ENCODE data around the gene EXO1.

Gene EXO1

DNA sequence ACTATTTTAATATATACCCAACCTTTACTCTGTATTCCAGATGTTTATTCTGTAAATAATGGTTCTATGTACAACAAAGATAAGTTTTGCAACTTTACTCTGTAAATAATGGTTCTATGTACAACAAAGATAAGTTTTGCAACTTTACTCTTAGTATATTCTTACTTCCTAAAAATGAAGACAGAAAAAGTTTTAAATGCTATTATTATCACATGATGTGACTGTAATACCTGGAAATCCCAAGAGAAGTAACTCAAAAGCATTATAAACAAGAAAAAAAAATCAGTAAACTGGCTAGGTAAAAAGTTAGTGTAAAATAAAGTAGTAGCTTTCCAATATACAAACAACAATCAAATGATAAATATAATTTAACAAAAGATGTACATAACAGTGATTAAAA, 18.5 kb upstream of the EXO1 start:
- DNase-seq (ENCODE audit: low spot score) (no peak), ATAC-seq (ENCODE audit: low read depth) (no peak)
- H3K27ac ChIP-seq (ENCODE audit: poor library complexity, severe bottlenecking): no peak overlapping the region
- H3K9me3 ChIP-seq (ENCODE audit: severe bottlenecking): no peaks in the 10 kb centered on the region
- H3K4me1 ChIP-seq (ENCODE audit: insufficient read depth, poor library complexity, severe bottlenecking): no peaks in the 10 kb centered on the region
- no peak overlapping the region for H3K4me3 ChIP-seq (ENCODE audit: severe bottlenecking)
- no peaks in the 10 kb centered on the region for H3K36me3 ChIP-seq (ENCODE audit: low read depth)
- TF ChIP-seq, protein P1, sequence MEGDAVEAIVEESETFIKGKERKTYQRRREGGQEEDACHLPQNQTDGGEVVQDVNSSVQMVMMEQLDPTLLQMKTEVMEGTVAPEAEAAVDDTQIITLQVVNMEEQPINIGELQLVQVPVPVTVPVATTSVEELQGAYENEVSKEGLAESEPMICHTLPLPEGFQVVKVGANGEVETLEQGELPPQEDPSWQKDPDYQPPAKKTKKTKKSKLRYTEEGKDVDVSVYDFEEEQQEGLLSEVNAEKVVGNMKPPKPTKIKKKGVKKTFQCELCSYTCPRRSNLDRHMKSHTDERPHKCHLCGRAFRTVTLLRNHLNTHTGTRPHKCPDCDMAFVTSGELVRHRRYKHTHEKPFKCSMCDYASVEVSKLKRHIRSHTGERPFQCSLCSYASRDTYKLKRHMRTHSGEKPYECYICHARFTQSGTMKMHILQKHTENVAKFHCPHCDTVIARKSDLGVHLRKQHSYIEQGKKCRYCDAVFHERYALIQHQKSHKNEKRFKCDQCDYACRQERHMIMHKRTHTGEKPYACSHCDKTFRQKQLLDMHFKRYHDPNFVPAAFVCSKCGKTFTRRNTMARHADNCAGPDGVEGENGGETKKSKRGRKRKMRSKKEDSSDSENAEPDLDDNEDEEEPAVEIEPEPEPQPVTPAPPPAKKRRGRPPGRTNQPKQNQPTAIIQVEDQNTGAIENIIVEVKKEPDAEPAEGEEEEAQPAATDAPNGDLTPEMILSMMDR (IDR thresholded peaks at IDR 0.05; ENCODE audit: poor library complexity, severe bottlenecking): no peak
- H3K27me3 ChIP-seq (ENCODE audit: insufficient read depth, poor library complexity, severe bottlenecking): no peaks in the 10 kb centered on the region

DNA sequence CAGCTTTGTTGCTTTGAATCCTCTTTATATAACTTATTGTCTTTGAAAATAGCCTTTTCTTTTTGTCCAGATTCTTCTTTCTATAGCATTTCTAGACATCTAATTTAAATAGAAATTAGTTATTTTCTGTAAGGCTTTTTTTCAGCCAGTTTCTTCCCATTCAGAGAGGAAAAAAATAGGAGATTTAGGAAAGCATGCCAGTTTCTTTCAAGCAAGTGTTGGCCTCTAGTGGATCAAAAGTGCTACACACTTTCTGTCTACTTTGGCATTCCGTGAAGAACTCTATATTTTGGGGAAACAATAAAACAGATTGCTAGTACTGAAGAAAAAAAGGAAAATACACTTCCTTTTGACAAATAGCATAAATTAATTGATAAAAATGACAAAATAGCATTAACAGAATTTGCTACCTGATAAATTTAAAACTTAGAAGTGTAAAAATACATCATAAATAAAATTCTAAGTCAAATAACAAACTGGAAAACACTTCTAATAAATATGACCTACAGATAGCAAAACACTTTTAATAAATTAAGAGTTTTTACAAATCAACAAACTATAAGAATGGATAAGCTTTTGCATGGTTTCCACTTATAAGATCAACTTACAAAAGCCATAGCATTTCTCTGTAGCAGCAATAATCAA, 13.1 kb upstream of the EXO1 start:
- H3K36me3 ChIP-seq (ENCODE audit: low read depth): no peaks in the 10 kb centered on the region
- H3K27ac ChIP-seq (ENCODE audit: poor library complexity, severe bottlenecking): no peak overlapping the region
- TF ChIP-seq, protein P1 (IDR thresholded peaks at IDR 0.05; ENCODE audit: poor library complexity, severe bottlenecking): peak; percentile 71
- H3K4me3 ChIP-seq (ENCODE audit: severe bottlenecking): no peak overlapping the region
- no peaks in the 10 kb centered on the region for H3K27me3 ChIP-seq (ENCODE audit: insufficient read depth, poor library complexity, severe bottlenecking)
- H3K9me3 ChIP-seq (ENCODE audit: severe bottlenecking): no peaks in the 10 kb centered on the region
- ATAC-seq (ENCODE audit: low read depth) (0 out of 3 replicates have a peak, but pooled peaks have one; percentile 38), DNase-seq (ENCODE audit: low spot score) (no peak)
- H3K4me1 ChIP-seq (ENCODE audit: insufficient read depth, poor library complexity, severe bottlenecking): peaks cover 15% of the 10 kb centered on the region

DNA sequence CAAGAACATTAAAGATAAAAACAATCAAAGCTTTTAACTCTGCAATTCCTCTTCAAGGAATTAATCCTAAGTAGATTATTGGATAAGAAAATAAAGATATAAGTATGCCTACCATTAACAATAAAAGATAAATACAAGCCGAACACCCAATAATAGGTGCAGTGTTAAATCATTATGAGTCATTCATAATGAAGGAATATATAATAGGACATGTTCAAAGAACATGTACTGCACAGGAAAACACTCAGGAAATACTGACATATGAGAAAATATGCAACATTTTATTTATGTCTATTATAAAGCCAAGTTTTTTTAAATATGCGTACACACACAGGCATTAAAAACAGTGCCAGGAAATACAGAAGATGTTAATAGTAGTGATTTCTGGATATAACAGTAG, 11.1 kb upstream of the EXO1 start:
- H3K4me1 ChIP-seq (ENCODE audit: insufficient read depth, poor library complexity, severe bottlenecking): peaks cover 15% of the 10 kb centered on the region
- DNase-seq (ENCODE audit: low spot score) (no peak), ATAC-seq (ENCODE audit: low read depth) (no peak)
- H3K4me3 ChIP-seq (ENCODE audit: severe bottlenecking): no peak overlapping the region
- no peaks in the 10 kb centered on the region for H3K9me3 ChIP-seq (ENCODE audit: severe bottlenecking)
- TF ChIP-seq, protein P1 (IDR thresholded peaks at IDR 0.05; ENCODE audit: poor library complexity, severe bottlenecking): no peak
- H3K27ac ChIP-seq (ENCODE audit: poor library complexity, severe bottlenecking): no peak overlapping the region
- H3K36me3 ChIP-seq (ENCODE audit: low read depth): no peaks in the 10 kb centered on the region
- H3K27me3 ChIP-seq (ENCODE audit: insufficient read depth, poor library complexity, severe bottlenecking): no peaks in the 10 kb centered on the region

DNA sequence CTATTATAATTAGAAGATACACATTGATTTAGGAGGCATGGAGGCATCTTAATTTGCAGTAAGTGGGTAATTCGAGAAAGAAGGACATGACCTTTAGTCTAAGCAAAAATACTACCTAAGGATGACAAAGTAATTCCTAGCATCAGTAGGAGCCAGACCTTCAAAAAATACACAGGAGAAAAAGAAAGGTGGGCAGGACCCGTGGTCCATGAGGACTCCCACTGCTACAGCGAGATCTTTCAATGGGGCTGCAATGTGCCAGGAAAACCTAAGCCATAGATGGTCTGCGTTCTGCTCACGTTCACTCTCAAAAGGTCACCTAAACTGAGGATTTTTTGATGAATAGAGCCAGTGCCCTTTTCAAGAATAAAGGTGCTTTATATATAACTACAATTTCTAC, 10.6 kb upstream of the EXO1 start:
- Histone ChIP-seq H3K36me3 (ENCODE audit: low read depth) (no peaks in the 10 kb centered on the region), H3K27me3 (ENCODE audit: insufficient read depth, poor library complexity, severe bottlenecking) (no peaks in the 10 kb centered on the region), H3K9me3 (ENCODE audit: severe bottlenecking) (no peaks in the 10 kb centered on the region), H3K27ac (ENCODE audit: poor library complexity, severe bottlenecking) (no peak overlapping the region), H3K4me3 (ENCODE audit: severe bottlenecking) (no peak overlapping the region), H3K4me1 (ENCODE audit: insufficient read depth, poor library complexity, severe bottlenecking) (peaks cover 15% of the 10 kb centered on the region)
- DNase-seq (ENCODE audit: low spot score) (no peak), ATAC-seq (ENCODE audit: low read depth) (no peak)
- TF ChIP-seq, protein P1 (IDR thresholded peaks at IDR 0.05; ENCODE audit: poor library complexity, severe bottlenecking): no peak

DNA sequence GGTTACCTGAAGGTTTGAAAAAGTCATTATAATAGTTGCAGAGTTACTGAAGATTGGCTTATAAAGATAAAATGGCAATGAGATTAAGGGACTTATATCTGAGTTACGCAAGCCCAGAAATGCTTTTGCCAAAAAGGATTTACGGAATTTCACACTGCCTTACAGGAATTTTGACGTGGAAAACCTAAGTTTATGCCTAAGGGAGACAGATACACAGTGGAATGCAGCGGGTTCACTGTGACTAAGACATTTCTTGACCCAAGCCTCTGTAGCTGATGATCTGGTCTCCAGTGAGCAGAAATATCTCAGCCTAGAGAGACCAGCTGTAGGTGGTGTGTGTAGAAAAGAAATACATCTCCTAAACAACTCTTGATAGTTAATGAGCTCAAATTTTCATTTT, 10.1 kb upstream of the EXO1 start:
- Histone ChIP-seq H3K4me3 (ENCODE audit: severe bottlenecking) (no peak overlapping the region), H3K9me3 (ENCODE audit: severe bottlenecking) (no peaks in the 10 kb centered on the region), H3K36me3 (ENCODE audit: low read depth) (no peaks in the 10 kb centered on the region), H3K27ac (ENCODE audit: poor library complexity, severe bottlenecking) (no peak overlapping the region), H3K27me3 (ENCODE audit: insufficient read depth, poor library complexity, severe bottlenecking) (no peaks in the 10 kb centered on the region), H3K4me1 (ENCODE audit: insufficient read depth, poor library complexity, severe bottlenecking) (peaks cover 15% of the 10 kb centered on the region)
- DNase-seq (ENCODE audit: low spot score) (no peak), ATAC-seq (ENCODE audit: low read depth) (peak; percentile 51; the same call in 1 of the 3 replicates)
- TF ChIP-seq, protein P1 (IDR thresholded peaks at IDR 0.05; ENCODE audit: poor library complexity, severe bottlenecking): no peak

All from RWPE2 (cell line).